GM12865 (cell line): Measurements from ENCODE around the gene IKBIP.
"Not testable (repeated sequence)": the region's sequence is repeated elsewhere in the genome, so short reads cannot be mapped to it uniquely, and the experiment has no call there.

ENCODE experiments used
- DNase-seq: peaks from one replicate; pipeline ENCODE4 v3.0.0; 2010; ENCODE audit warnings: low read depth
- H3K4me3 ChIP-seq: 2 replicates; pipeline ENCODE4 v1.5.1; 2011; ENCODE audit warnings: mild to moderate bottlenecking, low read depth, low read length, control low read depth
- CTCF ChIP-seq: IDR thresholded peaks from 2 replicates; pipeline ENCODE4 v1.5.1; 2011; ENCODE audit warnings: low read length, control low read depth, low read depth, inconsistent platforms; ENCODE audit not compliant: insufficient read depth; ENCODE audit errors: missing control alignments

Gene IKBIP

GRCh38 chr12:98578392-98578791, 66.2 kb downstream of the IKBIP start:
- no peak for DNase-seq
- no peak overlapping the region for H3K4me3 ChIP-seq
- no peak for TF ChIP-seq CTCF

- not testable (repeated sequence) for DNase-seq, H3K4me3 ChIP-seq
Measured at GRCh38 chr12:98576795-98577194, 67.8 kb downstream of the IKBIP start.

GRCh38 chr12:98575013-98575412, 69.6 kb downstream of the IKBIP start:
- DNase-seq, result no peak
- no peak for TF ChIP-seq CTCF
- H3K4me3 ChIP-seq, result no peak overlapping the region
